Measurements from ENCODE around the gene DDIAS. TPM values are rescaled to one million over a fixed set of nuclear protein-coding genes. Genes with fewer than 3 reads are reported as not detected.
"Not testable (repeated sequence)": the region's sequence is repeated elsewhere in the genome, so short reads cannot be mapped to it uniquely, and the experiment has no call there.

The DDIAS gene
- total RNA-seq, 1 donor from 2014 or later: 0.22 TPM

GRCh38 chr11:82907371-82907770, 5.8 kb downstream of the DDIAS start:
- no peak for DNase-seq (ENCODE audit: low spot score)
- intact Hi-C loops (cut with DNase I): loop anchor here (2.0 kb wide), 1 partner anchor 343 kb away; no protein-coding TSS in a partner anchor

DNA sequence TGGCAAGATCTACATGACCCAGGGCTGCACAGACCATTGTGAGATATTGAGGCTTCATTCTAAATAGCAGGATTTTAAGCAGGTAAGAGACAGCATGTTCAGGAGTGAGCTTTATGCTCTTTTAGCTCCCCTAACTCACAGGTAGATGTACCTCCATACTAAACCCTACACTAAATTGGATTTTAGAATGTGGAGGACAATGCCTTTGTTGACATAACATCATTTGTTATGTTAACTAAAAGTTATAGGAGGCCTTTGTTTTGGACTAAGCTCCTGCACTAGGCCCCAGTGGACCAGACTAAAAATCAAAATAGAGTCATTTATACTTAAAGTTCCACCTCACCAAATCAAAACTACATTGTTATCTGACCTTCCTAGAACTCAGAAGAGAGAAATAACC, 6.8 kb downstream of the DDIAS start:
- no peak for DNase-seq (ENCODE audit: low spot score)
- intact Hi-C loops (cut with DNase I): no loop called here

DNA sequence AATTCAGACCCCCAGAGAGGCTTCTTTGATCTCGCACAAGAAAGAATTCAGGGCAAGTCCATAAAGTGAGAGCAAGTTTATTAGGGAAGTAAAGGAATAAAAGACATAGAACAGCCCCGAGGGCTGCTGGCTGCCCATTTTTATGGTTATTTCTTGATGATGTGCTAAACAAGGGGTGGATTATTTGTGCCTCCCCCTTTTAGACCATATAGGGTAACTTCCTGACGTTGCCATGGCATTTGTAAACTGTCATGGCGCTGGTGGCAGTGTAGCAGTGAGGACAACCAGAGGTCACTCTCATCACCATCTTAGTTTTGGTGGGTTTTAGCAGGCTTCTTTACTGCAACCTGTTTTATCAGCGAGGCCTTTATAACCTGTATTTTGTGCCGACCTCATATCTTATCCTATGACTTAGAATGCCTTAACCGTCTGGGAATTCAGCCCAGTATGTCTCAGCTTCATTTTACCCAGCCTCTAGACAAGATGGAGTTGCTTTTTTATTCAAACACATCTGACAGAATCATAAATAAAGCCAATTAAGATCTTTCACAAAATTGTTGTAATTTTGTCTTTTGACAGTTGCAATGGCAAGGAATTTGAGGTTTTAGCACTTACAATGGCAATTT, 7.6 kb downstream of the DDIAS start:
- intact Hi-C loops (cut with DNase I): no loop called here
- DNase-seq (ENCODE audit: low spot score): no peak

GRCh38 chr11:82919786-82920185, 18.2 kb downstream of the DDIAS start:
- intact Hi-C loops (cut with DNase I); DNase-seq (ENCODE audit: low spot score): not testable (repeated sequence)

DNA sequence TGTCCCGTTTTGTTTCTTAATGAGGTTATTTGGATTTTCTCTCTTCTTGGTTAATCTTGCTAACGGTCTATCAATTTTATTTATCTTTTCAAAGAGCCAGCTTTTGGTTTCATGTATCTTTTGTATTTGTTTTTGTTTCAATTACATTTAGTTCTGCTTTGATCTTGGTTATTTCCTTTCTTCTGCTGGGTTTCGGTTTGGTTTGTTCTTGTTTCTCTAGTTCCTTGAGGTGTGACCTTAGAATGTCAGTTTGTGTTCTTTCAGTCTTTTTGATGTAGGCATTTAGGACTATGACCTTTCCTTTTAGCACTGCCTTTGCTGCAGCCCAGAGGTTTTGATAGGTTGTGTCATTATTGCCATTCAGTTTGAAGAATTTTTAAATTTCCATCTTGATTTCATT, 18.7 kb downstream of the DDIAS start:
- intact Hi-C loops (cut with DNase I); DNase-seq (ENCODE audit: low spot score): not testable (repeated sequence)

DNA sequence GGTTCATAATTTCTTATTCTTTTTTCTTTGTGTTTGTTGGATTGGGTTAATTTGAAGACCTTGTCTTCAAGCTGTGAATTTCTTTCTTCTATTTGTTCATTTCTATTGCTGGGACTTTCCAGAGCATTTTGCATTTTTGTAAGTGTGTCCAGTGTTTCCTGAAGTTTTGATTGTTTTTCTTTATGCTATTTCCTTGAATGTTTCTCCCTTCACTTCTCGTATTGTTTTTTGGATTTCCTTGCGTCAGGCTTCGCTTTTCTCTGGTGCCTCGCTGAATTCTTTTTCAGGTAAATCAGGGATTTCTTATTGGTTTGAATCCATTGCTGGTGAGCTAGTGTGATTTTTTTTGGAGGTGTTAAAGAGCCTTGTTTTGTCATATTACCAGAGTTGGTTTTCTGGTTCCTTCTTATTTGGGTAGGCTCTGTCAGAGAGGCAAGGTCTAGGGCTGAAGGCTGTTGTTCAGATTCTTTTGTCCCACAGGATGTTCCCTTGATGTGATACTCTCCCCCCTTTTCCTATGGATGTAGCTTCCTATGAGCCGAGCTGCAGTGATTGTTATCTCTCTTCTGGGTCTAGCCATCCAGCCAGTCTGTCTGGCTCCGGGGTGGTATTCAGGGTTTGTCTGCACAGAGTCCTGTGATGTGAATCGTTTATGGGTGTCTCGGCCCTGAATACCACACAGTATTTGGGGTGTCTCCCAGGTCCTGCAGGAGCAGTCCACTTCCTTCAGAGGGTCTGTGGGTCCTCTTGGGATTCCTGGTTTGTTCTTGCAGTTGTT, 21.0 kb downstream of the DDIAS start:
- DNase-seq (ENCODE audit: low spot score); intact Hi-C loops (cut with DNase I): not testable (repeated sequence)

- intact Hi-C loops (cut with DNase I): loop anchor here (5.0 kb wide), 1 partner anchor 143 kb away; no protein-coding TSS in a partner anchor
Measured at GRCh38 chr11:82924522-82925224, 23.1 kb downstream of the DDIAS start.

DNA sequence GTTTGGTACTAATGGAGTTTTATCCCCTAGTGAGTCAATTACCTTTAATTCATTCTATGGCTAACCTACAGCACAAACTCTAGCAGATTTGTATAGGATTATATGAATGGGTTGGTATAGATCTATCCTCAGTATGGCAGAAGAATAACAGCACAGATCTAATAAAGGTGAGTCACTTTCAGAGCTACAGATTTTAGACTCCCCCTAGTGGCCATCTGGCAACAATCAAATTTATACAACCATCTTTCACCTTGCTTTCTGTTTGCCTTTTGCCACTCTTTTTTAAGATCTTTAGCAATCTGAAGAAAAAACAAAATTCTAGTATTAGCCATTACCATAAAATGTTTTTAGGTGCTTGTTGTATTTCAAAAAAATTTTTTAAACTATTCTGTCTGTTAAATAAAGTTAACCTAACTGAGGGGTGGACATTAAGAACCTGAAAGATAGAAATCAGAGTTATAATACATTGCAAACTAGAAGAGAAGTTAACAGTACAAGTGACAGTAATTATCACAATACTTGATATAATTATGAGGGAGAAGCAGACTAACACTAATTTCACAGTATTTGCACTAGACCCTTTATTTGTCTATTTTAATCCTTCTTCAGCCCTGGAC, 25.8 kb downstream of the DDIAS start:
- intact Hi-C loops (cut with DNase I): loop anchor here (5.0 kb wide), 1 partner anchor 140 kb away; no protein-coding TSS in a partner anchor
- no peak for DNase-seq (ENCODE audit: low spot score)

More at GRCh38 chr11:82924522-82925224, 23.1 kb downstream of the DDIAS start:
- no peak for DNase-seq (ENCODE audit: low spot score)

DNA sequence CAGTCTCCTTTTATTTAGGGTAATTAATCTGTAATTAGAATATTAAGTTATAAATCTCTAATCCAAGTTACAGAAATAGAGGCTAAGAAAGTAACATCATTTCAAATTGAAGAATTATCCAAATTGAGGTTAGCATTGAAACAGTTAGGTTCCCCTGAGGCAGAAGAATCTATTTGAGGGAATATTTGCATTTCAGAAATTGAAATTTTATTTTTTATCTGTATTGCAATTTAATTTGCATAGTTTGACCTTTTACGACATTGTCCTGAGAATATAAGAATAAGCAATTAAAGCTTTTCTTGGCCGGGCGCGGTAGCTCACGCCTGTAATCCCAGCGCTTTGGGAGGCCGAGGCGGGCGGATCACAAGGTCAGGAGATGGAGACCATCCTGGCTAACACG, 27.6 kb downstream of the DDIAS start:
- intact Hi-C loops (cut with DNase I): loop anchor here (5.0 kb wide), 1 partner anchor 138 kb away; no protein-coding TSS in a partner anchor
- no peak for DNase-seq (ENCODE audit: low spot score)

DNA sequence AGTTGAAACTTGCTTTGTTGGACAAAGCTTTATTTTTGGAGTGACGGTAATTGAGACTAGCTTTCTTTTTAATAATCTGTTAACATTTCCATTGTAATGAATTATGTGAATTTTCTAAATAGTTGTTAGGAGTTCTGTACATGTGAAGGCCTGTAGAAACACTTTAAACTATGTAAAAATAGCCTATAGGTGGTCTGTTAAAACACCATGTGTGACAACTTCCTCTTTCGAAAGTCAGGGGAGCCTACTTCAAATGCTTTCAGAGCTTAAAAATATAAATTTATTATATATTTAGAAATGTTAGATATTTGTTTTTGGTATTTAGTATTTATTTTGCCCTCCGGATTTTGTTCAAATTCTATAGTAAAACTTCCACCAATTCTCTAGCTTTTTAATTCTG, 28.7 kb downstream of the DDIAS start:
- intact Hi-C loops (cut with DNase I): no loop called here
- no peak for DNase-seq (ENCODE audit: low spot score)

DNA sequence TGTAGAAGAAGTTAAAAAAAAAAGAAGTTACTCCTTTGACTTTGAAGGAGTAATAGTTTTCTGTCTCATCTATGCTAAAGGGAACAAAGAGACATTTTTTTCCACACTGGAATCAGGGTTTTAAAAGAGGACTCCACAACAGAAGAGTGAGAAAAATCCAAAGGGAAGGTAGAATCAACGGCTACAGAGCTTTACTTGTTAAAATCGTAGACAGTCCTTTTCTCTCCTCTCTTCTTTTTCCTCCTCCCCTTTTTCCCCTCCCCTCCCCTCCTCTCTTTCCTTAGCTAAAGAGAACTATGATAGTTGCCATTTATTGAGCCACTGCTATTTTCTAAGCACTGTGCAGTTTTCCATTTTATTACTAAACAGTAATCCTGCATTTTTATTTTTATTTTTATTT, 29.2 kb downstream of the DDIAS start:
- intact Hi-C loops (cut with DNase I): no loop called here

DNA sequence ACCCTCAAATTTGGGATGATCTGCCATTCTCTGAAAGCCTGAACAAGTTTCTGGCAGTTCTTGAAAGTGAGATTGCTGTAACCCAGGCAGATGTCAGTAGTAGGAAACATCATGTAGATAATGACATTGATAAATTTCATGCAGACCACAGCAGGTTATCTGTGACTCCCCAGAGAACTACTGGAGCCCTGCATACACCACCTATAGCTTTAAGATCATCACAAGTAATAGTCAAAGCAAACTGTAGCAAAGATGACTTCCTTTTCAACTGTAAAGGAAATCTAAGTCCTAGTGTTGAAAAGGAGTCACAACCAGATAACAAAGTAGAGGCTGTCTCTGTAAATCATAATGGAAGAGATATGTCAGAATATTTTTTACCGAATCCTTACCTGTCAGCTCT, 31.0 kb downstream of the DDIAS start:
- intact Hi-C loops (cut with DNase I): no loop called here
- no peak for DNase-seq (ENCODE audit: low spot score)

More for the DNA sequence above, 29.2 kb downstream of the DDIAS start:
- DNase-seq (ENCODE audit: low spot score): no peak

DNA sequence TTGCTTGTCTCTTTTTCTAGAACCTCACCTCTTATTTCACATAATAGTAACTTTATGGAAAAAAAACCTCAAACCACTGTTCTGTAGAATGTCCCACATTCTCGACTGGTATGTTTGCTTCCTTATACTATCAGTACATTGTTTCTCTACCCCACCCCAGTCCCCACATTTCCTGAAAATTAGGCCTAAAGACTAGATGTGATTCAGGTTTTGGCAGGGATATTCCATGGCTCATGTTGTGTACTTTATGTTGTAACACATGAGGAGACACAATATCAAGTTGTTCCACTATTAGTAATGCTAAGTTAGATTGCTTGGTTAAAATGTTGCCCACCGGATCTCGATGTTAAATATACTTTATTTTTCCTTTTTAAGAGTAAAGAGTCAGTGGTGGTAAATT, 34.7 kb downstream of the DDIAS start:
- no peak for DNase-seq (ENCODE audit: low spot score)
- intact Hi-C loops (cut with DNase I): no loop called here

DNA sequence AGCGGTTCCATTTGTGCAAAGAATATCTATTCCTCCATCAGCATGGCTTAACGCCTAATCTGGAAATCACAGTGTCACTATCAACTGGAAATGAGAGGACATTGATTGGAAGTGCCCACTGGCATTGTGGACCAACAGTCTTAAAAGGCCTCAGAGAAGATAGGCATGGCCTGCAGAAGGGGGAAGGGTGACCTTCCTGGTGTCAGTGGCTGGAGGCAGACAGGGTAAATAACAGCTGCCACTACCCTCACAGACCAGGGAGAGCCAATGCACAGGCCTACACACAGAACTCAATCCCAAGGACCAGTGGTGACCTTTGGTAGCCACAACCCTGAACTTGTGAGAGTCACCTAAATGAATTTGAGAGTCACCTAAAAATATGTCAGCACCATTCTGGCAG, 36.0 kb downstream of the DDIAS start:
- intact Hi-C loops (cut with DNase I): no loop called here

DNA sequence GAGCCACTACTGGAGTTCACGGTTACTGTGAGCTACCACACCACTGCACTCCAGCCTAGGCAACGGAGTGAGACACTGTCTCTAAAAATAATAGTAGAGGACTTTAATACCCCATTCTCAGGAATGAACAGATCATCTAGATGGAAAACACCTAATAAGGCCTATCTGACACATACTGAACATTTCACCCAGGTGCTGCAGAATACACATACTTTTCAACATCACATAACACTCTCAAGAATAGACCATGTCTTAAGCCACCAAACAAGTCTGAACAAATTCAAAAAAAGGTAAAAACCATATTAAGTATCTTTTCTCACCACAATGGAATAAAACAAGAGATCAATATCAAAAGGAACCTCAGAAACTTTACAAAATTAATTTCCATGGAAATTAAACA, 37.9 kb downstream of the DDIAS start:
- intact Hi-C loops (cut with DNase I): no loop called here
- DNase-seq (ENCODE audit: low spot score): no peak

More for the DNA sequence above, 36.0 kb downstream of the DDIAS start:
- no peak for DNase-seq (ENCODE audit: low spot score)

DNA sequence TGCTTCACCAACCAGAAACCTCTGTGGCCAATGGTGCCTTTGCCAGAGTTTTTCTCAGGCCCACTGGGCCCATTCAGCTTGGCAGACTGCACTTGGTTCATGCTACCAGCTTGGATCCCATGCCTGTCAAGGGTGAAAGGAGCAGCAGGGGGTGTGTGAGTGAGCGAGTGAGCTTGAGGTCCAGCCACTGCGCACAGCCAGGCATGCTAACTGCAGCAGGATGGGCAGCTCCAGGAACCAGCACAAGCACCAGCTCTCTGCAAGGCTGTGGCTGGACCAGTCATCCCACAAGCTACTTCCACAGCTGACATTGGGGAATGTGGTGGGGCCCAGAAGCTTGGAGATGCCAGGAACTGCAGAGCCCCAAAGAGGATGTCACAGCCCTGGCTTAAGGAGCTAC, 40.8 kb downstream of the DDIAS start:
- intact Hi-C loops (cut with DNase I): no loop called here
- DNase-seq (ENCODE audit: low spot score): no peak

GRCh38 chr11:82943430-82943829, 41.9 kb downstream of the DDIAS start:
- intact Hi-C loops (cut with DNase I); DNase-seq (ENCODE audit: low spot score): not testable (repeated sequence)

DNA sequence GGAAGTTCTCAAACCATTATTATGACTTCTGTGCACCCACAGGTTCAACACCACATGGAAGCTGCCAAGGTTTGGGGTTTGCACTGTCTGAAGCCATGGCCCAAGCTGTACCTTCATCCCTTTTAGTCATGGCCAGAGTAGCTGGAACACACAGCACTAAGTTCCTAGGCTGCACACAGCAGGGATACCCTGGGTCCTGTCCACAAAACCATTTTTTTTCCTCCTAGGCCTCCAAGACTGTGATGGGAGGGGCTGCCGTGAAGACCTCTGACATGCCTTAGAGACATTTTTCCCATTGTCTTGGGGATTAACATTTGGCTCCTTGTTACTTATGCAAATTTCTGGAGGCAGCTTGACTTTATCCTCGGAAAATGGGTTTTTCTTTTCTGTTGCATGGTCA, 42.7 kb downstream of the DDIAS start:
- intact Hi-C loops (cut with DNase I): no loop called here
- DNase-seq (ENCODE audit: low spot score): no peak

- DNase-seq (ENCODE audit: low spot score); intact Hi-C loops (cut with DNase I): not testable (repeated sequence)
Measured at GRCh38 chr11:82945041-82945440, 43.5 kb downstream of the DDIAS start.

DNA sequence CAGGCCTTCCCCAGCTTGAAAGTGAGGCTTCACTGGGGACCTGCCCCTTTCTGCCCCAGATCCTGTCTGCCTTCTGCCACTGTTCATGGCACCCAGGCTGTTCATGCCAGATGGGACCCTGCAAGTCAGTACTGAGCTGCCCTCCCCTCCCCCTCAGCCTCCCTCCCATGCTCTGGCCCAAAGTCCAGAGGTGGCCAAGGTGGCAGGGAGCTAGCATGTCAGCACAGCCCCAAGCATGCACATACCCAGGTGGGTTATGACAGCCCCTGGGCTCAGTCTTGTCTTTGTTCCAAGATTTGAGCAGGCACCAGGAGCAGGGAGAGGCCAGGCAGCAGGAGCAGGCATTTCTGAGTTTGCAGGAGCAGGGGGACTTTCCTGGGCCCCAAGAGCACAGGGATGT, 44.1 kb downstream of the DDIAS start:
- DNase-seq (ENCODE audit: low spot score): no peak
- intact Hi-C loops (cut with DNase I): no loop called here

Data from cardiac septum (tissue), 1 donor.